H1 (cell line): ENCODE results near the gene RTN4RL2. TPM values are rescaled to one million over a fixed set of nuclear protein-coding genes. Genes with fewer than 3 reads are reported as not detected.

Source experiments
- CTCF ChIA-PET: fragments of 300-600 bp; sonication (Branson Sonifier 250); formaldehyde crosslinking; loops from one replicate; lab custom pipeline; 2021; ENCODE audit not compliant: partially characterized antibody; lab: Charles Lee
- POLR2A ChIA-PET: fragments of 300-600 bp; sonication (Branson Sonifier 250); formaldehyde crosslinking; loops from one replicate; lab custom pipeline; 2021; ENCODE audit warnings: inconsistent platforms; ENCODE audit not compliant: partially characterized antibody; lab: Charles Lee
- DNase-seq, 2 experiments: peaks; one replicate each; pipeline versions ENCODE4 v3.0.0 to v3.0.0-alpha.2; 2010 to 2022; ENCODE audit warnings: low spot score in 2 of 2, low read depth in 1 of 2, mixed read lengths in 1 of 2
- FAIRE-seq: peaks from 2 replicates; lab custom pipeline; 2011; peaks lifted over from hg19 to GRCh38; lab: Jason Lieb, UNC
- H2AFZ ChIP-seq: 2 replicates; pipeline ENCODE4 v1.8.1; 2012; ENCODE audit warnings: low read length, inconsistent platforms
- H2AK5ac ChIP-seq: 2 replicates; pipeline ENCODE4 v1.6.1; 2013; ENCODE audit warnings: low read depth, low read length
- H2BK120ac ChIP-seq: replicated peaks from 2 replicates; pipeline ENCODE3; 2013; ENCODE audit warnings: low read depth, low read length, inconsistent platforms
- H2BK12ac ChIP-seq: 2 replicates; pipeline ENCODE4 v1.6.1; 2013; ENCODE audit warnings: low read depth, low read length
- H2BK15ac ChIP-seq: 2 replicates; pipeline ENCODE4 v1.6.1; 2013; ENCODE audit warnings: low read length
- H2BK20ac ChIP-seq: 2 replicates; pipeline ENCODE4 v1.6.1; 2013; ENCODE audit warnings: low read length
- H2BK5ac ChIP-seq: 2 replicates; pipeline ENCODE4 v1.6.1; 2013; ENCODE audit warnings: low read depth, low read length
- H3K14ac ChIP-seq: 2 replicates; pipeline ENCODE4 v1.6.1; 2013; ENCODE audit warnings: inconsistent platforms; ENCODE audit not compliant: insufficient read length
- H3K18ac ChIP-seq: 2 replicates; pipeline ENCODE4 v1.6.1; 2013; ENCODE audit warnings: low read length; ENCODE audit errors: extremely low read depth
- H3K23ac ChIP-seq: 2 replicates; pipeline ENCODE4 v1.6.1; 2013; ENCODE audit warnings: inconsistent platforms; ENCODE audit not compliant: insufficient read length
- H3K23me2 ChIP-seq: 2 replicates; pipeline ENCODE4 v1.6.1; 2013; ENCODE audit warnings: low read depth, low read length
- H3K27ac ChIP-seq: 2 replicates; pipeline ENCODE4 v1.6.1; 2011; ENCODE audit warnings: low read depth, low read length, inconsistent platforms
- H3K27me3 ChIP-seq, 4 experiments: replicated peaks in 1 of 4; 1 replicate in 1 of 4; 2 replicates in 3 of 4; pipeline versions ENCODE4 v1.6.1 to v1.8.1; 2011 to 2013; ENCODE audit warnings: low read length in 3 of 4, mild to moderate bottlenecking in 3 of 4, inconsistent platforms in 2 of 4, mixed read lengths in 2 of 4, moderate library complexity in 1 of 4; ENCODE audit not compliant: control insufficient read depth in 3 of 4, insufficient read depth in 3 of 4; ENCODE audit errors: extremely low read depth in 1 of 4
- H3K36me3 ChIP-seq, 4 experiments: 2 replicates each; pipeline versions ENCODE4 v1.6.1 to v1.8.1; 2011 to 2013; ENCODE audit warnings: mild to moderate bottlenecking in 4 of 4, low read length in 3 of 4, moderate library complexity in 2 of 4, control low read depth in 1 of 4, inconsistent platforms in 1 of 4; ENCODE audit not compliant: insufficient read depth in 4 of 4, control insufficient read depth in 2 of 4
- H3K4ac ChIP-seq: replicated peaks from 2 replicates; pipeline ENCODE3; 2013; ENCODE audit warnings: low read length, low read depth, mixed read lengths, inconsistent platforms; ENCODE audit not compliant: insufficient read length
- H3K4me1 ChIP-seq, 4 experiments: replicated peaks in 1 of 4; 1 replicate in 1 of 4; 2 replicates in 3 of 4; pipeline versions ENCODE4 v1.6.1 to v1.8.1; 2011 to 2013; ENCODE audit warnings: low read length in 3 of 4, inconsistent platforms in 2 of 4, mixed read lengths in 1 of 4; ENCODE audit not compliant: insufficient read depth in 4 of 4, control insufficient read depth in 3 of 4
- H3K4me2 ChIP-seq, 2 experiments: 2 replicates each; pipeline versions ENCODE4 v1.6.1 to v1.8.1; 2011 to 2013; ENCODE audit warnings: low read depth in 2 of 2, low read length in 2 of 2, control low read depth in 1 of 2, inconsistent platforms in 1 of 2, mild to moderate bottlenecking in 1 of 2; ENCODE audit not compliant: insufficient read depth in 1 of 2
- H3K4me3 ChIP-seq, 4 experiments: fragments of 200-600, 300-600 bp in 1 of 4; sonication (generic), shearing (Covaris generic), sonication (Bioruptor Twin) in 1 of 4; 2 replicates each; pipeline versions ENCODE4 v1.5.1 to v1.8.1; 2011 to 2016; ENCODE audit warnings: low read length in 4 of 4, low read depth in 3 of 4, control low read depth in 2 of 4, inconsistent platforms in 2 of 4, mild to moderate bottlenecking in 2 of 4, mixed read lengths in 1 of 4, moderate library complexity in 1 of 4; ENCODE audit not compliant: insufficient read depth in 2 of 4; ENCODE audit errors: extremely low read depth in 1 of 4
- H3K56ac ChIP-seq: replicated peaks from 2 replicates; pipeline ENCODE3; 2013; ENCODE audit warnings: low read depth, mild to moderate bottlenecking, mixed read lengths, low read length, inconsistent platforms; ENCODE audit not compliant: insufficient read length
- H3K79me1 ChIP-seq: 2 replicates; pipeline ENCODE4 v1.6.1; 2013; ENCODE audit warnings: low read depth, low read length, control low read depth
- H3K79me2 ChIP-seq, 2 experiments: 2 replicates each; pipeline versions ENCODE4 v1.6.1 to v1.8.1; 2012 to 2013; ENCODE audit warnings: low read length in 2 of 2, mild to moderate bottlenecking in 2 of 2, inconsistent platforms in 1 of 2; ENCODE audit not compliant: insufficient read depth in 2 of 2, control insufficient read depth in 1 of 2
- H3K9ac ChIP-seq, 4 experiments: replicated peaks in 1 of 4; 1 replicate in 1 of 4; 2 replicates in 3 of 4; pipeline versions ENCODE4 v1.6.1 to v1.8.1; 2011 to 2013; ENCODE audit warnings: low read depth in 3 of 4, low read length in 3 of 4, control low read depth in 2 of 4, mild to moderate bottlenecking in 2 of 4, moderate library complexity in 2 of 4, inconsistent platforms in 1 of 4; ENCODE audit errors: extremely low read depth in 1 of 4
- H3K9me3 ChIP-seq, 2 experiments: 2 replicates each; pipeline versions ENCODE4 v1.6.1 to v1.8.1; 2012 to 2013; ENCODE audit warnings: mild to moderate bottlenecking in 2 of 2, moderate library complexity in 2 of 2, control low read depth in 1 of 2, inconsistent platforms in 1 of 2, low read depth in 1 of 2, low read length in 1 of 2, mixed read lengths in 1 of 2; ENCODE audit not compliant: insufficient read depth in 2 of 2
- H4K20me1 ChIP-seq, 2 experiments: replicated peaks in 1 of 2; 2 replicates each; pipeline versions ENCODE3 to v1.8.1; 2011 to 2013; ENCODE audit warnings: inconsistent platforms in 2 of 2, low read length in 2 of 2, mild to moderate bottlenecking in 1 of 2; ENCODE audit not compliant: insufficient read depth in 2 of 2, control insufficient read depth in 1 of 2
- H4K5ac ChIP-seq: 2 replicates; pipeline ENCODE4 v1.6.1; 2013; ENCODE audit warnings: low read length, low read depth, mixed read lengths, inconsistent platforms; ENCODE audit not compliant: insufficient read length
- H4K8ac ChIP-seq: 2 replicates; pipeline ENCODE4 v1.8.0; 2013; ENCODE audit warnings: mild to moderate bottlenecking, moderate library complexity, low read length, inconsistent platforms; ENCODE audit not compliant: insufficient read depth; ENCODE audit errors: extremely low read depth
- H4K91ac ChIP-seq: replicated peaks from 2 replicates; pipeline ENCODE3; 2013; ENCODE audit warnings: low read length, mixed read lengths, inconsistent platforms; ENCODE audit not compliant: insufficient read length
- WGBS, 2 experiments: shearing (Covaris generic) in 1 of 2; methylation state at CpG; one replicate each; pipeline versions ENCODE4 v1.1.6 to v1.1.7; 2013 to 2015; ENCODE audit warnings: low lambda C conversion rate in 2 of 2, mixed read lengths in 2 of 2, inconsistent platforms in 1 of 2, low coverage in 1 of 2, missing lambda C conversion rate in 1 of 2; ENCODE audit not compliant: insufficient replicate concordance in 2 of 2, insufficient coverage in 1 of 2, insufficient read length in 1 of 2; ENCODE audit errors: extremely low coverage in 1 of 2, missing lambda C conversion rate in 1 of 2; 5-methylcytosine and 5-hydroxymethylcytosine counted together
- polyA plus RNA-seq, 7 experiments: library from polyadenylated mRNA; depleted of rRNA in 3 of 7; stranded (reverse) in 5 of 7; unstranded in 2 of 7; fragments of >200 nt in 5 of 7; fragments of 200-250 nt in 2 of 7; gene quantifications; 1 replicate in 5 of 7; 2 replicates in 1 of 7; 4 replicates in 1 of 7; pipeline versions ENCODE4 v1.2.1 to v1.2.3, GENCODE V29; 2011 to 2013; ENCODE audit warnings: missing spikeins in 2 of 7, mixed read lengths in 2 of 7
- total RNA-seq: library from RNA; stranded (reverse); fragmentation: NEBNext Ultra II Directional; extraction: Animal tissue kit (Norgen Biotek cat#: 25700); gene quantifications from 2 replicates; pipeline ENCODE4 v1.2.1, GENCODE V29; 2021

RTN4RL2 gene
- total and polyA plus RNA-seq, 2 of the 8 experiments (the other 6 are each of a cell fraction or from before 2014, with no cell fraction given), result 11.4 to 23.7 TPM

GRCh38 chr11:57427727-57428082, 32.6 kb upstream of the RTN4RL2 start:
- Histone ChIP-seq H3K79me2 (no peaks in the 10 kb centered on the region), H3K4me3 (no peak overlapping the region), H2BK15ac (0 out of 2 replicates have a peak overlapping the region, but pooled peaks have one; percentile 85), H4K20me1 (no peaks in the 10 kb centered on the region), H3K56ac (no peak overlapping the region), H3K9ac (no peak overlapping the region), H3K27ac (no peak overlapping the region), H3K23me2 (no peaks in the 10 kb centered on the region; the same call in 1 of the 2 replicates), H2AFZ (no peak overlapping the region), H4K8ac (no peak overlapping the region), H3K14ac (no peak overlapping the region), H4K91ac (no peak overlapping the region), H4K5ac (no peak overlapping the region), H3K4me1 (peaks cover 0 to 19% (median 13%) of the 10 kb centered on the region in 4 experiments; a peak in 6 of 7 replicates), H2BK20ac (no peak overlapping the region), H3K4ac (no peak overlapping the region), H3K18ac (no peak overlapping the region), H3K36me3 (peaks cover 0 to 14% (median 1%) of the 10 kb centered on the region in 4 experiments; a peak in 2 of 8 replicates), H2BK120ac (no peak overlapping the region), H3K27me3 (peaks cover 0 to 11% (median 5%) of the 10 kb centered on the region in 4 experiments; a peak in 5 of 7 replicates), H2BK12ac (no peak overlapping the region), H2AK5ac (no peak overlapping the region), H3K79me1 (peaks cover 4% of the 10 kb centered on the region; the same call in 1 of the 2 replicates), H3K4me2 (peak overlapping the region in 1 of 2 experiments; percentile 84; a peak in 1 of 4 replicates), H3K23ac (no peak overlapping the region), H2BK5ac (no peak overlapping the region), H3K9me3 (no peaks in the 10 kb centered on the region)
- DNase-seq (no peak), FAIRE-seq (no peak)
- CTCF ChIA-PET, result interaction anchor here (0.7 to 10.1 kb wide), 12 partner anchors 9 to 135 kb away, joined by 3 to 68 read pairs (median 4); partner anchors contain the start of gene RTN4RL2
- WGBS, 2 experiments, result 87% methylated on average over 8 of the region's 8 CpGs; no CpG with 5 or more reads in 1 of the 2 experiments
- POLR2A ChIA-PET, result interaction anchor here (0.6 to 1.7 kb wide), 5 partner anchors 27 to 285 kb away, joined by 3 to 4 read pairs (median 3); partner anchors contain the start of genes MED19, TMX2 and UBE2L6
